Hematopoietic multipotent progenitor cell treated with erythropoietin and hydrocortisone succinate and interleukin-3 and kit ligand, for 17 days (in vitro differentiated cells): ENCODE measurements around the gene SELENOH.

Experiments used
- DNase-seq: peaks from one replicate; pipeline ENCODE4 v3.0.0-alpha.2; 2015; ENCODE audit warnings: low spot score

Gene SELENOH

DNA sequence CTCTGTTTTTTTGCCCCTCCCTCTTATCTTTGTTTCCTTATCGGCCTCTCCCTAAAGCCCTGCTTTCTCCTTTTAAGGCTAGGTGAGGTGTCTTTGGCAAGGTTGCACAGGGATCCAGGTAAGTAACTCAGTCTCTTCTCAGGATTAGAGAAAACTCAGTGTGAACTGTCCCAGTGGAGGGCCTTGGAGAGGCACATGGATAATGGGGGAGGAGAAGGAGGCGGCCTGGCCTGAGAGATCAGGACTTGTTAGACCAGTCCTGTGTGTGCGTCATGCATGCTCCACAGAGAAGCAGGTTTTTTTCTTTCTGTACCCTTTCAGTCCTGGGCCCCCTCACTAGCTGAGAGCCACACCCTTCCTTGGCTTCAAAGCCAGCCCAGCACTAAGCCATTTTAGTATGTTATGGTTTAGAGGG, 40.2 kb downstream of the SELENOH start:
- no peak for DNase-seq

DNA sequence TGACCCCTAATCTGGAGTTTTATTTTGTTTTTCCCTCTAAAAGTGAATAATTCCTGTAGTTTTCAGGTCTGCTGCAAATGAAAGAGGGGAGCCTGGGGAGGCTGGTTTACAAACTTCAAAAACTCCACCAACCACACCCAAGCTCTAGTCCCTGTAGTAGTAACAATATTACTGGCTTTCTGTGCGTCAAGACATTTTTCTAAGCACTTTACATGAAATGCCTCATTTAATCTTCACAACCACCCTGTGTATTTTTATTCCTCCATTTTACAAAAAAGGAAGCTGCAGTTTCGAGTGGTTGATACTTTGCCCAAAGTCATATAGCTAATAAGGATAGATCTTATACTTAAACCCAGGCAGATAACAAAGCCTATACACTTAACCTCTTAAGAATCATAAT, 43.8 kb downstream of the SELENOH start:
- DNase-seq = no peak

DNA sequence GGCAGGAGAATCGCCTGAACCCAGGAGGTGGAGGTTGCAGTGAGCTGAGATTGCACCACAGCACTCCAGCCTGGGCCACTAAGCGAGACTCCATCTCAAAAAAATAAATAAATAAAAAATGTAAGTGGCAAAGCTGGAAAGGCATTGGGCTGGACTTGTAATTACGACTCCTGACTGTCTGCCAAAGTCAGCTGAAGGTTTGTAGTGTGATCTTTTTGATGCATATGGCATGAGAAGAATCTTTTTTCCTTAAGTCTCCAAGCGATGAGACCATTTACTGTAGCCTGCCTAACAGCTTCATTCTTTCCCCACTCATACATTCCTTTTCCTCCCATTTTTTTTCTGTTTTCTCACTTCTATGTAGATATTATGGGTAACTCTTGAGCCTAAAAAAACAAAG, 45.1 kb downstream of the SELENOH start:
- no peak for DNase-seq

DNA sequence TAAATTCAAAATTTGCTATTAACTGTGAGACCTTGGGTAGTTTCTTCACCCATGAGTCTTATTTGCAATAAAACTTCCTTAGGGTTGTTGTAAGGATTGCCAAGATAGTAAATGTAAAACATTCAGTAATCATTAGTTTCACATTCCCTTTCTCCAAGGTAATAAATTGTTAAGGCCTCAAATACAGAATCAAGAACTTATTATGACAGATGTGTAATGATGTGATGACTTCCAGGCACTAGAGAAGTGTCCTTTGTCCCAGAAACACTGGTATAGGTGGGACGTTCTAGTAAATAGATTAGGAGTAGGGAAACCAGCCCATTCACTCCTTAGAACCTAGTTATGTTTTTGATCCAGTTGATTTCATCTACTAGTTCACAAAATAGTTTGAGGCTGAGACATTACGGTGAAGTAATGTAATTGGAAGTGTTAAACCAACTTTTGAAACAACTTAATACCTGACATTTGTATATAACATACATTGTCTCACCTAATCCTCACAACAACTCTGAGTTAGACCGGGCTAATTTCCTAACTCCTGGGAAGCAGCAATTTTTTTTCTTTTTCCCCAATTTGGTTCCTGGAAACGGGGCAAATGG, 45.8 kb downstream of the SELENOH start:
- DNase-seq = no peak

- no peak for DNase-seq
Measured at GRCh38 chr11:57787920-57788702, 46.8 kb downstream of the SELENOH start.

DNA sequence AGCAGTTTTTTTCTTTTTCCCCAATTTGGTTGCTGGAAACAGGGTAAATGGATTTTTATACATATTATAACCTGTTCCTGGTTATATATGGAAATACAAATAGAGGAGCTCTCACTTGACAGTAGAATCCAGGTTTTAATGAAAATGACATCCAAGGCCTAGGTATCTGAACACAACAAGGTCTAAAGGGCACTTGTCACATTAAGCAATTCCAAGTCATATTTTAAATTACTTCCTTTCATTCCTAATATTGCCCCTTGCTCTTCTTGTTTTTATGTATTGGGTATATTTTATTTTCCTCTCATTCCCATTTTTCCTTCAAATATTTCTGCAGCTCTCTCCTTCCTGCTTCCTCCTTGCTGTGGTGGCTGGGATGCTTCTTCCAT, 47.4 kb downstream of the SELENOH start:
- no peak for DNase-seq

- DNase-seq = no peak
Measured at GRCh38 chr11:57791321-57792059, 50.2 kb downstream of the SELENOH start.

- no peak for DNase-seq
Measured at GRCh38 chr11:57792060-57792541, 50.8 kb downstream of the SELENOH start.

- DNase-seq = no peak
Measured at GRCh38 chr11:57792870-57793269, 51.6 kb downstream of the SELENOH start.
